Keratinocyte (primary cell): Measurements from ENCODE around the gene TMEM163. TPM values are rescaled to one million over a fixed set of nuclear protein-coding genes. Genes with fewer than 3 reads are reported as not detected.
"Not testable (repeated sequence)": the region's sequence is repeated elsewhere in the genome, so short reads cannot be mapped to it uniquely, and the experiment has no call there.

Source experiments
- DNase-seq: peaks from one replicate; pipeline ENCODE4 v3.0.0-alpha.2; 2011; ENCODE audit warnings: low read depth, missing footprints, low spot score
- FAIRE-seq: peaks from 2 replicates; lab custom pipeline; 2011; peaks lifted over from hg19 to GRCh38; lab: Jason Lieb, UNC
- H2AFZ ChIP-seq: 2 replicates; pipeline ENCODE4 v1.6.0; 2012; ENCODE audit warnings: low read length, control low read depth, inconsistent platforms; ENCODE audit not compliant: control insufficient read depth
- H3K27ac ChIP-seq: 2 replicates; pipeline ENCODE4 v1.5.1; 2011; ENCODE audit warnings: low read length; ENCODE audit not compliant: control insufficient read depth, insufficient read depth
- H3K27me3 ChIP-seq: 3 replicates; pipeline ENCODE4 v1.6.0; 2011; ENCODE audit warnings: low read length; ENCODE audit not compliant: control insufficient read depth, insufficient read depth; ENCODE audit errors: extremely low read depth
- H3K36me3 ChIP-seq, 2 experiments: 2 replicates in 1 of 2; 3 replicates in 1 of 2; pipeline ENCODE4 v1.5.1; 2011; ENCODE audit warnings: low read length in 2 of 2, mild to moderate bottlenecking in 1 of 2; ENCODE audit not compliant: control insufficient read depth in 2 of 2, insufficient read depth in 2 of 2; ENCODE audit errors: extremely low read depth in 1 of 2
- H3K4me1 ChIP-seq: 3 replicates; pipeline ENCODE4 v1.5.1; 2011; ENCODE audit warnings: low read length; ENCODE audit not compliant: control insufficient read depth, insufficient read depth; ENCODE audit errors: extremely low read depth
- H3K4me2 ChIP-seq: 3 replicates; pipeline ENCODE4 v1.6.0; 2011; ENCODE audit warnings: low read depth, low read length; ENCODE audit not compliant: control insufficient read depth, insufficient read depth; ENCODE audit errors: extremely low read depth
- H3K4me3 ChIP-seq, 3 experiments: fragments of 200-600 bp in 1 of 3; sonication (generic) in 1 of 3; 2 replicates in 2 of 3; 3 replicates in 1 of 3; pipeline ENCODE4 v1.5.1; 2011 to 2016; ENCODE audit warnings: low read length in 3 of 3, mild to moderate bottlenecking in 3 of 3, control low read depth in 2 of 3, inconsistent platforms in 1 of 3, low read depth in 1 of 3, mixed read lengths in 1 of 3, mixed run types in 1 of 3, moderate library complexity in 1 of 3; ENCODE audit not compliant: control insufficient read depth in 2 of 3, insufficient read depth in 2 of 3; ENCODE audit errors: extremely low read depth in 1 of 3
- H3K79me2 ChIP-seq: 2 replicates; pipeline ENCODE4 v1.6.0; 2012; ENCODE audit warnings: low read length; ENCODE audit not compliant: control insufficient read depth, insufficient read depth
- H3K9ac ChIP-seq: 3 replicates; pipeline ENCODE4 v1.6.0; 2011; ENCODE audit warnings: low read length; ENCODE audit not compliant: control insufficient read depth, insufficient read depth; ENCODE audit errors: extremely low read depth
- H3K9me1 ChIP-seq: 3 replicates; pipeline ENCODE4 v1.6.0; 2011; ENCODE audit warnings: low read length; ENCODE audit not compliant: control insufficient read depth, insufficient read depth; ENCODE audit errors: extremely low read depth
- H3K9me3 ChIP-seq: 2 replicates; pipeline ENCODE4 v1.5.1; 2012; ENCODE audit warnings: low read depth, low read length; ENCODE audit not compliant: control insufficient read depth
- H4K20me1 ChIP-seq: 3 replicates; pipeline ENCODE4 v1.6.0; 2011; ENCODE audit warnings: low read length; ENCODE audit not compliant: control insufficient read depth, insufficient read depth; ENCODE audit errors: extremely low read depth
- CTCF ChIP-seq, 3 experiments: IDR thresholded peaks in 1 of 3; conservative IDR thresholded peaks in 1 of 3; optimal IDR thresholded peaks in 1 of 3; 2 replicates in 2 of 3; 3 replicates in 1 of 3; pipeline versions ENCODE3 to v1.5.1; 2011; ENCODE audit warnings: low read length in 3 of 3, mild to moderate bottlenecking in 3 of 3, moderate library complexity in 2 of 3, control low read depth in 1 of 3, inconsistent platforms in 1 of 3; ENCODE audit not compliant: insufficient read depth in 2 of 3; ENCODE audit errors: extremely low read depth in 1 of 3
- EZH2 ChIP-seq: IDR thresholded peaks from one replicate; pipeline ENCODE4 v1.6.1; 2012; ENCODE audit warnings: inconsistent platforms, mild to moderate bottlenecking, low read length, moderate library complexity
- dilution Hi-C: fragments of 300-500 bp; cut with MboI; formaldehyde crosslinking; loops from one replicate; pipeline ENCODE4 v1.7.0; 2020; ENCODE audit warnings: low sequenced_read_pairs; ENCODE audit not compliant: extremely low pct_ligation_motif_present
- polyA plus RNA-seq, 5 experiments: library from polyadenylated mRNA; depleted of rRNA in 3 of 5; stranded (reverse) in 3 of 5; stranded (forward) in 1 of 5; unstranded in 1 of 5; fragments of >200 nt; gene quantifications; 1 replicate in 1 of 5; 2 replicates in 3 of 5; 3 replicates in 1 of 5; pipeline versions ENCODE4 v1.2.1 to v1.2.3, GENCODE V29; 2011 to 2012; ENCODE audit warnings: missing spikeins in 2 of 5, low read depth in 1 of 5, low replicate concordance in 1 of 5

The TMEM163 gene
- polyA plus RNA-seq, 1 donor (not counting 4 experiments of a cell fraction or from before 2014, with no cell fraction given), result not detected

- dilution Hi-C loops, result no loop called here
- no peak for DNase-seq
- no peaks in the 10 kb centered on the region for H4K20me1 ChIP-seq
- H3K9ac ChIP-seq, result no peak overlapping the region
- H3K9me1 ChIP-seq, result no peaks in the 10 kb centered on the region
- H3K4me2 ChIP-seq, result no peak overlapping the region
- H3K36me3 ChIP-seq, result no peaks in the 10 kb centered on the region
- no peak overlapping the region for H3K27ac ChIP-seq
- H3K4me3 ChIP-seq, result no peak overlapping the region
- H3K4me1 ChIP-seq, result no peaks in the 10 kb centered on the region
- H3K27me3 ChIP-seq, result no peaks in the 10 kb centered on the region
- TF ChIP-seq EZH2, result no peak
- TF ChIP-seq CTCF (optimal IDR thresholded peaks at IDR 0.05 in 1 of 3, IDR thresholded peaks at IDR 0.05 in 1 of 3, conservative IDR thresholded peaks at IDR 0.05 in 1 of 3; ENCODE audit: extremely low read depth in 1 of 3, insufficient read depth in 2 of 3, low read length in 3 of 3), result no peak
- H3K79me2 ChIP-seq, result no peaks in the 10 kb centered on the region
- no peak for FAIRE-seq
- H2AFZ ChIP-seq, result no peak overlapping the region
- no peaks in the 10 kb centered on the region for H3K9me3 ChIP-seq
Observed at GRCh38 chr2:134568413-134568812, 150.4 kb downstream of the TMEM163 start.

- Histone ChIP-seq H3K4me1 (no peaks in the 10 kb centered on the region), H3K4me2 (no peak overlapping the region), H3K9me3 (no peaks in the 10 kb centered on the region), H3K27ac (no peak overlapping the region), H3K27me3 (no peaks in the 10 kb centered on the region), H3K79me2 (no peaks in the 10 kb centered on the region), H3K9me1 (no peaks in the 10 kb centered on the region), H3K4me3 (no peak overlapping the region), H3K36me3 (no peaks in the 10 kb centered on the region), H3K9ac (no peak overlapping the region), H4K20me1 (no peaks in the 10 kb centered on the region), H2AFZ (no peak overlapping the region)
- FAIRE-seq (no peak), DNase-seq (no peak)
- no peak for TF ChIP-seq CTCF (optimal IDR thresholded peaks at IDR 0.05 in 1 of 3, IDR thresholded peaks at IDR 0.05 in 1 of 3, conservative IDR thresholded peaks at IDR 0.05 in 1 of 3; ENCODE audit: extremely low read depth in 1 of 3, insufficient read depth in 2 of 3, low read length in 3 of 3)
- TF ChIP-seq EZH2, result no peak
- dilution Hi-C loops, result no loop called here
Observed at GRCh38 chr2:134567666-134568065, 151.1 kb downstream of the TMEM163 start.

- H3K4me3 ChIP-seq, H3K9me1 ChIP-seq, H3K4me2 ChIP-seq, H4K20me1 ChIP-seq, DNase-seq, H3K27ac ChIP-seq, H2AFZ ChIP-seq, H3K27me3 ChIP-seq, H3K36me3 ChIP-seq, H3K79me2 ChIP-seq, H3K4me1 ChIP-seq, H3K9me3 ChIP-seq, FAIRE-seq, H3K9ac ChIP-seq, dilution Hi-C loops: not testable (repeated sequence)
Observed at GRCh38 chr2:134564955-134565354, 153.8 kb downstream of the TMEM163 start.
